Mammary epithelial cell (primary cell): ENCODE measurements around the gene DVL2.

Experiments used
- CTCF ChIP-seq, 2 donors: IDR thresholded peaks in 1 of 2; conservative IDR thresholded peaks in 1 of 2; 2 replicates each; pipeline ENCODE4 v1.5.1; 2011 to 2012; ENCODE audit warnings: inconsistent platforms in 2 of 2, low read length in 2 of 2, mild to moderate bottlenecking in 2 of 2, control low read depth in 1 of 2, low read depth in 1 of 2; ENCODE audit not compliant: insufficient read depth in 1 of 2; ENCODE audit errors: extremely low read depth in 1 of 2
- EZH2 ChIP-seq: IDR thresholded peaks from 2 replicates; pipeline ENCODE4 v1.6.1; 2012; ENCODE audit warnings: low read length, inconsistent platforms, borderline replicate concordance

- TF ChIP-seq CTCF (conservative IDR thresholded peaks at IDR 0.05 in 1 of 2, IDR thresholded peaks at IDR 0.05 in 1 of 2; ENCODE audit: extremely low read depth in 1 of 2, insufficient read depth in 1 of 2, low read depth in 1 of 2, low read length in 2 of 2), result no peak
- TF ChIP-seq EZH2, result no peak
Observed at GRCh38 chr17:7250695-7251627, 16.6 kb upstream of the DVL2 start.
